ENCODE data around the gene TCN1. TPM values are rescaled to one million over a fixed set of nuclear protein-coding genes. Genes with fewer than 3 reads are reported as not detected.
"Not testable (repeated sequence)": the region's sequence is repeated elsewhere in the genome, so short reads cannot be mapped to it uniquely, and the experiment has no call there.

Gene TCN1, protein sequence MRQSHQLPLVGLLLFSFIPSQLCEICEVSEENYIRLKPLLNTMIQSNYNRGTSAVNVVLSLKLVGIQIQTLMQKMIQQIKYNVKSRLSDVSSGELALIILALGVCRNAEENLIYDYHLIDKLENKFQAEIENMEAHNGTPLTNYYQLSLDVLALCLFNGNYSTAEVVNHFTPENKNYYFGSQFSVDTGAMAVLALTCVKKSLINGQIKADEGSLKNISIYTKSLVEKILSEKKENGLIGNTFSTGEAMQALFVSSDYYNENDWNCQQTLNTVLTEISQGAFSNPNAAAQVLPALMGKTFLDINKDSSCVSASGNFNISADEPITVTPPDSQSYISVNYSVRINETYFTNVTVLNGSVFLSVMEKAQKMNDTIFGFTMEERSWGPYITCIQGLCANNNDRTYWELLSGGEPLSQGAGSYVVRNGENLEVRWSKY
- 1 to 10 TPM; 1.0 to 8.1 TPM for total RNA-seq

DNA sequence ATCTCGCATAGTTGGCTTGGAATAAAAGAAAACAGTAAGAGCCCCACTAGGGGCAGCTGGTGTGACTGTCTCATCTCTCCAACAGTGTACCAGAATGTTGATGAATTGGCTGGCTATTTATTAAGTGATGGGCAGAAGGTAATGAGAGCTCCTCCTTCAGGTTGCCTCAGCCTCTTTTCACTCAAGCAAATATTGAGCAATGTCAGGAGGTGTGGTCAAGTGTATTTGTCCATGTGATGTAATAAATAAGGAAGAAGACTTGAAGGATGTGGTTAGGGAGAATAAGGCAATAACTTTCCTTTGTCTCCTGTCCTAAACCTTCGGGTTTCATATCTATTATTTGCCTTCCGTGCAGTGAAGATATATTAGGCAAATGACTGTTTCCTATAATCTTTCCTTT is at the start of gene TCN1:
TSS of gene TCN1 (minus strand) at position 91 of the 400 bp plus-strand sequence. CDS start at position 74, 17 bp downstream.
- TF ChIP-seq POLR2AphosphoS5 (IDR thresholded peaks at IDR 0.05) (no peak), POLR2A (IDR thresholded peaks at IDR 0.05) (no peak)
- TF ChIP-seq, protein P1, sequence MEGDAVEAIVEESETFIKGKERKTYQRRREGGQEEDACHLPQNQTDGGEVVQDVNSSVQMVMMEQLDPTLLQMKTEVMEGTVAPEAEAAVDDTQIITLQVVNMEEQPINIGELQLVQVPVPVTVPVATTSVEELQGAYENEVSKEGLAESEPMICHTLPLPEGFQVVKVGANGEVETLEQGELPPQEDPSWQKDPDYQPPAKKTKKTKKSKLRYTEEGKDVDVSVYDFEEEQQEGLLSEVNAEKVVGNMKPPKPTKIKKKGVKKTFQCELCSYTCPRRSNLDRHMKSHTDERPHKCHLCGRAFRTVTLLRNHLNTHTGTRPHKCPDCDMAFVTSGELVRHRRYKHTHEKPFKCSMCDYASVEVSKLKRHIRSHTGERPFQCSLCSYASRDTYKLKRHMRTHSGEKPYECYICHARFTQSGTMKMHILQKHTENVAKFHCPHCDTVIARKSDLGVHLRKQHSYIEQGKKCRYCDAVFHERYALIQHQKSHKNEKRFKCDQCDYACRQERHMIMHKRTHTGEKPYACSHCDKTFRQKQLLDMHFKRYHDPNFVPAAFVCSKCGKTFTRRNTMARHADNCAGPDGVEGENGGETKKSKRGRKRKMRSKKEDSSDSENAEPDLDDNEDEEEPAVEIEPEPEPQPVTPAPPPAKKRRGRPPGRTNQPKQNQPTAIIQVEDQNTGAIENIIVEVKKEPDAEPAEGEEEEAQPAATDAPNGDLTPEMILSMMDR (IDR thresholded peaks at IDR 0.05): no peak
- 76% methylated on average over 3 of the region's 3 CpGs for WGBS

DNA sequence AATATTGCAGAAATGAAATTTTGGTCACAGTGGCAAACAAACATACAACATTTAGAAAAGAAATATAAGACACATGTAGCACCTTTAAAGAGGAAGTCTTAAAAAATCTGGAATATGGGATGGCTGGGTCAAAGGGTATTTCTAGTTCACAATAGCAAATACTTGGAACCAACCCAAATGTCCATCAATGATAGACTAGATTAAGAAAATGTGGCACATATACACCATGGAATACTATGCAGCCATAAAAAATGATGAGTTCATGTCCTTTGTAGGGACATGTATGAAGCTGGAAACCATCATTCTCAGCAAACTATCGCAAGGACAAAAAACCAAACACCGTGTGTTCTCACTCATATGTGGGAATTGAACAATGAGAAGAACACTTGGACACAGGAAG is 37.3 kb upstream of the TCN1 start:
- H3K4me1 ChIP-seq (replicated peaks); H3K27me3 ChIP-seq (replicated peaks; ENCODE audit: insufficient read depth); H3K36me3 ChIP-seq; DNase-seq (ENCODE audit: low spot score); H3K4me3 ChIP-seq; intact Hi-C loops (cut with DNase I); H3K27ac ChIP-seq; H3K9me3 ChIP-seq: not testable (repeated sequence)
- 90% methylated on average over 2 of the region's 2 CpGs for WGBS

More for the DNA sequence above, at the start of gene TCN1:
- no peaks in the 10 kb centered on the region for H3K4me1 ChIP-seq (replicated peaks)
- H3K27ac ChIP-seq: no peak within 1 kb of the TSS
- no peak within 1 kb of the TSS for H3K4me3 ChIP-seq
- DNase-seq (ENCODE audit: low spot score): no peak
- H3K9me3 ChIP-seq: no peaks in the 10 kb centered on the region
- no peaks in the 10 kb centered on the region for H3K36me3 ChIP-seq
- no peaks in the 10 kb centered on the region for H3K27me3 ChIP-seq (replicated peaks; ENCODE audit: insufficient read depth)
- intact Hi-C loops (cut with DNase I): no loop called here

DNA sequence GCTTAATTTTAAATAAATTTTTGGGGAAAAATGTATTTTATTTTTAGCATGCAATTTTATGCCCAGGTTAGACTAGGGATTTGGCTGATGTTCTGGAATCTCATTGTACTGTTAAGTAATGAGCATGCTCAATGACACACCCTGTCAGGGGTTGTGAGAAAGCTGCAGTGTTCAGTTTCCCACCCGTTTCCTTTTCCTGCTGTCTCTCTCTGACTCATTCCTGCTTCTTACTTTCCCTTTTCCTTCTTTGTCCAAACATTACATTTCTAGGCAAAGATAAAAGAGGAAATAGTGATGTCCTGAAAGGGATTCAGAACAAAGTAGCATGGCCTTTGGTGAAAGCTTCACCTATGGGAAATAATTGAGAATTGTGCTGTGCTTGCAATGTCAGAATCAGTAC is 35.0 kb upstream of the TCN1 start:
- no peak for DNase-seq (ENCODE audit: low spot score)

DNA sequence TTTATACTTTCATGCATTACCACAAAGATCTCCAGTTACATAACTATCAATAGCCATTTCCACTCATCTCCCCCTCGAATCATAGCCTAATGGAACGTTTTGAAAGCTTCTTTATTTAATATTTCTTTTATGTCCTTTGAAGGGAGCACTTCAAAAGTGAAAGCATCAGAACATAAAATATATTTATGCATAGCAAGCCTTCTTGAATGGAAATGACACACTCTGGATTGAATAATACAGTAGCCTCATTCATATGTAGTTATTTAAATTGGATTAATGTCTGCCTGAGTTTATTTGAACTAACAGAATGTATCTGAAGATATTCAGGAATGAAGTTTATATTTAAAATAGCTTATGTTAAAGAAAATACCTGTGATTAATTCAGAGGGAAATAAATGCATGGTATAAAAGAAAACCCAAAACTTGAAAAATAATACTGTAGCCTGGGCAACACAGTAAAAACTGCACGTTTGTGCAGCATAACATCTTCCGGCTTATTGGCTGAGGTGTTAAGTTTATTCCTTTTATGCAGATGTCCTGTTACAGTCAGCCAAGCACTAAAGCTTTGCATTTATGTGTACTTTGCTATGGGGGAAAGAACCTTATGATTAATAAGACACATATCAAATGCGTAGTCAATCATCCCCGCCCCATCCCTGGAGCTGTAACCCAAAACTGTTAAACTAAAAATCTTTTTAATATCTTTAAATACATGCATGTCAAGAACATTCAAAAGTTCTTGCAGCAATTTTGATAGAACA is 34.3 kb upstream of the TCN1 start:
- intact Hi-C loops (cut with DNase I): no loop called here

More for the DNA sequence above, 35.0 kb upstream of the TCN1 start:
- TF ChIP-seq, protein P1 (IDR thresholded peaks at IDR 0.05): no peak
- TF ChIP-seq POLR2AphosphoS5 (IDR thresholded peaks at IDR 0.05) (no peak), POLR2A (IDR thresholded peaks at IDR 0.05) (no peak)
- WGBS: 13% methylated on average over 1 of the region's 1 CpG
- Histone ChIP-seq H3K9me3 (no peaks in the 10 kb centered on the region), H3K27me3 (replicated peaks; ENCODE audit: insufficient read depth) (no peaks in the 10 kb centered on the region), H3K4me1 (replicated peaks) (no peaks in the 10 kb centered on the region), H3K4me3 (no peak overlapping the region), H3K36me3 (no peaks in the 10 kb centered on the region), H3K27ac (no peak overlapping the region)
- intact Hi-C loops (cut with DNase I): no loop called here

DNA sequence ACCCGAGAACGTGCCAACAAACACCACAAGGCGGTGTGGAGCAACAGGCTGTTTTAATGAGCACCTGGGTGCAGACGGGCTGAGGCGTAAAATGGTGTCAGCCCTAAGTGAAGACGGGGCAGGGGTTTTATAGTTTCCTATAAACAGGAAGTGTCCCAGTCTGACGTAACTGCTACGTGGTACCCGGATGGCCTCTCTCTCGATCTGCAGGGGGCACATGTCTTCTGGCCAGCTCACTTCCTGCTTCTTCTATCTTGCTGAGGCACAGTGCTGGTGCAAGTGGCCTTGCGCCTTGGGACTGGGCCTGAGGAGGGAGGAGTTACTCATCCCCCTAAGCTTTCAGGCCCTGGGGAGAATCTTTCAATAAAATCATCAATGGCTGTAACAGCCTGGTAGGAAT is 33.2 kb upstream of the TCN1 start:
- Histone ChIP-seq H3K4me1 (replicated peaks) (no peaks in the 10 kb centered on the region), H3K27me3 (replicated peaks; ENCODE audit: insufficient read depth) (no peaks in the 10 kb centered on the region), H3K36me3 (no peaks in the 10 kb centered on the region), H3K9me3 (no peaks in the 10 kb centered on the region), H3K4me3 (no peak overlapping the region), H3K27ac (no peak overlapping the region)
- WGBS: 58% methylated on average over 11 of the region's 11 CpGs
- TF ChIP-seq POLR2AphosphoS5 (IDR thresholded peaks at IDR 0.05) (no peak), POLR2A (IDR thresholded peaks at IDR 0.05) (no peak)
- TF ChIP-seq, protein P1 (IDR thresholded peaks at IDR 0.05): no peak
- DNase-seq (ENCODE audit: low spot score): no peak
- intact Hi-C loops (cut with DNase I): no loop called here

More for the DNA sequence above, 34.3 kb upstream of the TCN1 start:
- no peak for DNase-seq (ENCODE audit: low spot score)
- no peak overlapping the region for H3K4me3 ChIP-seq
- no peaks in the 10 kb centered on the region for H3K27me3 ChIP-seq (replicated peaks; ENCODE audit: insufficient read depth)
- no peak for TF ChIP-seq POLR2AphosphoS5 (IDR thresholded peaks at IDR 0.05)
- TF ChIP-seq, protein P1 (IDR thresholded peaks at IDR 0.05): no peak
- TF ChIP-seq POLR2A (IDR thresholded peaks at IDR 0.05): no peak
- 71% methylated on average over 6 of the region's 6 CpGs for WGBS
- H3K36me3 ChIP-seq: no peaks in the 10 kb centered on the region
- H3K9me3 ChIP-seq: no peaks in the 10 kb centered on the region
- no peaks in the 10 kb centered on the region for H3K4me1 ChIP-seq (replicated peaks)
- no peak overlapping the region for H3K27ac ChIP-seq

Measured in prostate gland (tissue), 2 donors.